ENCODE measurements around the gene ADAM10.

Gene ADAM10

GRCh38 chr15:58590236-58590635 lies 159.3 kb downstream of the ADAM10 start:
- no peak for TF ChIP-seq CTCF (IDR thresholded peaks at IDR 0.05; ENCODE audit: insufficient read depth, low read length, missing control alignments)
- no peak for DNase-seq (ENCODE audit: low read depth, low spot score)
- ChIA-PET CTCF (no interaction called here), POLR2A (no interaction called here)
- H3K4me3 ChIP-seq (ENCODE audit: low read depth, low read length), result no peak overlapping the region

GRCh38 chr15:58589047-58589446 lies 160.5 kb downstream of the ADAM10 start:
- ChIA-PET CTCF (interaction anchor here (0.6 to 1.4 kb wide), 2 partner anchors 14 to 304 kb away, joined by 3 to 4 read pairs; no protein-coding TSS in a partner anchor), POLR2A (no interaction called here)
- no peak for DNase-seq (ENCODE audit: low read depth, low spot score)
- no peak for TF ChIP-seq CTCF (IDR thresholded peaks at IDR 0.05; ENCODE audit: insufficient read depth, low read length, missing control alignments)
- H3K4me3 ChIP-seq (ENCODE audit: low read depth, low read length), result no peak overlapping the region

GRCh38 chr15:58588096-58588495 lies 161.4 kb downstream of the ADAM10 start:
- POLR2A ChIA-PET, result no interaction called here
- no peak for TF ChIP-seq CTCF (IDR thresholded peaks at IDR 0.05; ENCODE audit: insufficient read depth, low read length, missing control alignments)
- no peak for DNase-seq (ENCODE audit: low read depth, low spot score)
- CTCF ChIA-PET, result no interaction called here
- no peak overlapping the region for H3K4me3 ChIP-seq (ENCODE audit: low read depth, low read length)

- no peak for TF ChIP-seq CTCF (IDR thresholded peaks at IDR 0.05; ENCODE audit: insufficient read depth, low read length, missing control alignments)
- DNase-seq (ENCODE audit: low read depth, low spot score), result no peak
- ChIA-PET POLR2A (no interaction called here), CTCF (no interaction called here)
- H3K4me3 ChIP-seq (ENCODE audit: low read depth, low read length), result no peak overlapping the region
Observed at GRCh38 chr15:58587486-58587885, 162.0 kb downstream of the ADAM10 start.

- POLR2A ChIA-PET, result interaction anchor here (0.7 kb wide), 1 partner anchor 764 kb away, joined by 3 read pairs; no protein-coding TSS in a partner anchor
- TF ChIP-seq CTCF (IDR thresholded peaks at IDR 0.05; ENCODE audit: insufficient read depth, low read length, missing control alignments), result no peak
- CTCF ChIA-PET, result no interaction called here
Observed at GRCh38 chr15:58585693-58586443, 163.6 kb downstream of the ADAM10 start.

GRCh38 chr15:58584789-58585461 lies 164.6 kb downstream of the ADAM10 start:
- no peak for TF ChIP-seq CTCF (IDR thresholded peaks at IDR 0.05; ENCODE audit: insufficient read depth, low read length, missing control alignments)
- ChIA-PET POLR2A (interaction anchor here (0.7 kb wide), 1 partner anchor 765 kb away, joined by 3 read pairs; no protein-coding TSS in a partner anchor), CTCF (no interaction called here)
- no peak overlapping the region for H3K4me3 ChIP-seq (ENCODE audit: low read depth, low read length)
- no peak for DNase-seq (ENCODE audit: low read depth, low spot score)

More at GRCh38 chr15:58585693-58586443, 163.6 kb downstream of the ADAM10 start:
- no peak for DNase-seq (ENCODE audit: low read depth, low spot score)
- no peak overlapping the region for H3K4me3 ChIP-seq (ENCODE audit: low read depth, low read length)

Data from AG04449 (cell line).